ENCODE measurements around the gene RANBP3L.
"Not testable (repeated sequence)": the region's sequence is repeated elsewhere in the genome, so short reads cannot be mapped to it uniquely, and the experiment has no call there.

- not testable (repeated sequence) for TF ChIP-seq CTCF (conservative IDR thresholded peaks at IDR 0.05; ENCODE audit: low read depth, low read length); POLR2A (IDR thresholded peaks at IDR 0.05; ENCODE audit: low read depth, low read length); MXI1 (IDR thresholded peaks at IDR 0.05; ENCODE audit: borderline replicate concordance, low read depth, low read length); USF2 (IDR thresholded peaks at IDR 0.05; ENCODE audit: low read depth, low read length); SMC3 (IDR thresholded peaks at IDR 0.05; ENCODE audit: low read depth, low read length); CEBPB (IDR thresholded peaks at IDR 0.05; ENCODE audit: low read depth, low read length); BHLHE40 (IDR thresholded peaks at IDR 0.05; ENCODE audit: low read depth, low read length)
Measured at GRCh38 chr5:36198783-36199182, 102.9 kb downstream of the RANBP3L start.

All from IMR-90 (cell line).